Panc1 (cell line): ENCODE data around the gene GNG14.

Source experiments
- POLR2AphosphoS5 ChIP-seq: IDR thresholded peaks from 2 replicates; pipeline ENCODE4 v1.6.1; 2012; ENCODE audit warnings: mild to moderate bottlenecking, low read depth, low read length, moderate library complexity
- REST ChIP-seq, 2 experiments: IDR thresholded peaks; 2 replicates each; pipeline ENCODE4 v1.6.1; 2011 to 2012; ENCODE audit warnings: low read depth in 2 of 2, control low read depth in 1 of 2, low read length in 1 of 2, mild to moderate bottlenecking in 1 of 2, moderate library complexity in 1 of 2; ENCODE audit not compliant: insufficient read depth in 1 of 2
- SIN3A ChIP-seq: IDR thresholded peaks from 2 replicates; pipeline ENCODE4 v1.6.1; 2012; ENCODE audit warnings: low read depth, mild to moderate bottlenecking, low read length, moderate library complexity, borderline replicate concordance; ENCODE audit not compliant: insufficient read depth
- TCF7L2 ChIP-seq: IDR thresholded peaks from 2 replicates; pipeline ENCODE4 v1.6.1; 2011; ENCODE audit warnings: mild to moderate bottlenecking, low read depth, low read length, inconsistent platforms
- TF ChIP-seq, protein P1 (sequence below): fragments of 450-650 bp; IDR thresholded peaks from 2 replicates; pipeline ENCODE4 v1.5.1; 2017; ENCODE audit warnings: mild to moderate bottlenecking

DNA sequence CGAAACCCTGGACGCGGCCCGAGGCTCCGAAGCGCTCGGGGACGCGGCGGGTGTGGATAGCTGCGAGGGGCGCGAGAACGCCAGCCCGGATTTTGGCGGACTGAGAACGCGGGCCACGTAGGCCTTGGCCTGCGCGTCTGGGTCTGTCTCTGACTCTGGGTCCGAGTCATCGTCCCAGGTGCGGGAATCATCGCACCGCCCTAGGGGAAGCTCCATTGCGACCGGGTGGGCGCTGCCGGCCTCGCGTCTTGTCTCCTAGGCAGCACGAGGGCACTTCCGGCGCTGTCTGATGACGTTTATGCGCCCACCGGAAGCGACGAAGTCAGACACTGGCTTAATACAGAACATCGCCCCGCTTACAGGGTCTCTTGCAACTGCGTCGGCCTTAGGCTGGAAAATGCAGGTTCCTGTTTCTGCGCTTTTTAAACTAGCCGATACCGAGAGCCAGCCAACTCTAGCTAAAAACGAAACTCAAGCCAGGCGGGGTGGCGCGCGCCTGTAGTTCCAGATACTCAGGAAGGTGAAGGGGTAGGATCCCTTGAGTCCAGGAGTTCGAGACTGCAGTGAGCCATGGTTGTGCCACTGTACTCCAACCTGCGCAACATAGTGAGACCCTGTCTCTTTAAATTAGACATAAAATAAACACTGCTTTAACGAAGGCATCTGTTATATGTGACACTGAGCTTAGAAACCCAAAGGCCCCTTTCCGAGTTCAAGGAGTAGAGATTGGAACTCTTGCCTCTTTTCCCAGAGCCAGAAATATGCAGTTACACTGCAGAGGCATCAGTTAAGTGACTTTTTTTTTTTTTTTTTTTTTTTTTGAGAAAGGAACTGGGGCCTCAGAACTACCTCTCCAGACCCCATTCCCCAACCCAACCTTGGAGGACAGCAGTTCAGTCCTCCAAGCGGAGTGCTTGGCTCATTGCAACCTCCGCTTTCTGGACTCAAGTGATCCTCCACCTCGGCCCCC, 8.9 kb downstream of the GNG14 start, which contains the start of gene FBXW9:
- TF ChIP-seq, protein P1, sequence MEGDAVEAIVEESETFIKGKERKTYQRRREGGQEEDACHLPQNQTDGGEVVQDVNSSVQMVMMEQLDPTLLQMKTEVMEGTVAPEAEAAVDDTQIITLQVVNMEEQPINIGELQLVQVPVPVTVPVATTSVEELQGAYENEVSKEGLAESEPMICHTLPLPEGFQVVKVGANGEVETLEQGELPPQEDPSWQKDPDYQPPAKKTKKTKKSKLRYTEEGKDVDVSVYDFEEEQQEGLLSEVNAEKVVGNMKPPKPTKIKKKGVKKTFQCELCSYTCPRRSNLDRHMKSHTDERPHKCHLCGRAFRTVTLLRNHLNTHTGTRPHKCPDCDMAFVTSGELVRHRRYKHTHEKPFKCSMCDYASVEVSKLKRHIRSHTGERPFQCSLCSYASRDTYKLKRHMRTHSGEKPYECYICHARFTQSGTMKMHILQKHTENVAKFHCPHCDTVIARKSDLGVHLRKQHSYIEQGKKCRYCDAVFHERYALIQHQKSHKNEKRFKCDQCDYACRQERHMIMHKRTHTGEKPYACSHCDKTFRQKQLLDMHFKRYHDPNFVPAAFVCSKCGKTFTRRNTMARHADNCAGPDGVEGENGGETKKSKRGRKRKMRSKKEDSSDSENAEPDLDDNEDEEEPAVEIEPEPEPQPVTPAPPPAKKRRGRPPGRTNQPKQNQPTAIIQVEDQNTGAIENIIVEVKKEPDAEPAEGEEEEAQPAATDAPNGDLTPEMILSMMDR: no peak
- TF ChIP-seq REST (IDR thresholded peaks at IDR 0.05; ENCODE audit: insufficient read depth in 1 of 2, low read depth in 2 of 2, low read length in 1 of 2): no peak
- peak; percentile 94 for TF ChIP-seq POLR2AphosphoS5
- TF ChIP-seq SIN3A: peak; percentile 99
- no peak for TF ChIP-seq TCF7L2
